Loucy (cell line): ENCODE results near the gene MRPL33.

Source experiments
- H2AFZ ChIP-seq: fragments of 200-600 bp; sonication (generic); 2 replicates; pipeline ENCODE4 v1.6.0; 2016; ENCODE audit warnings: antibody characterized with exemption, mild to moderate bottlenecking, low read length, moderate library complexity
- H3F3A ChIP-seq: fragments of 200-600 bp; 2 replicates; pipeline ENCODE4 v1.6.0; 2016; ENCODE audit warnings: antibody characterized with exemption, low read depth, mild to moderate bottlenecking
- H3K27me3 ChIP-seq: fragments of 200-600 bp; sonication (generic); 2 replicates; pipeline ENCODE4 v1.6.1; 2014; ENCODE audit warnings: low read length, mild to moderate bottlenecking; ENCODE audit not compliant: insufficient read depth, poor library complexity, severe bottlenecking
- H3K36me3 ChIP-seq: fragments of 200-600 bp; sonication (generic); 2 replicates; pipeline ENCODE4 v1.6.1; 2016; ENCODE audit warnings: low read length; ENCODE audit not compliant: insufficient read depth
- H3K4me1 ChIP-seq: fragments of 200-600 bp; sonication (generic); 2 replicates; pipeline ENCODE4 v1.5.1; 2014; ENCODE audit warnings: low read length, mild to moderate bottlenecking; ENCODE audit not compliant: insufficient read depth, poor library complexity, severe bottlenecking
- H3K4me2 ChIP-seq: fragments of 200-600 bp; sonication (generic); 2 replicates; pipeline ENCODE4 v1.6.0; 2014; ENCODE audit warnings: antibody characterized with exemption, low read length, low read depth, mild to moderate bottlenecking; ENCODE audit not compliant: poor library complexity, severe bottlenecking
- H3K4me3 ChIP-seq: fragments of 200-600 bp; sonication (generic); 2 replicates; pipeline ENCODE4 v1.5.1; 2014; ENCODE audit warnings: low read length, mild to moderate bottlenecking, mixed read lengths; ENCODE audit not compliant: poor library complexity, severe bottlenecking
- H3K79me2 ChIP-seq: fragments of 200-600 bp; sonication (generic); 2 replicates; pipeline ENCODE4 v1.6.1; 2014; ENCODE audit warnings: low read length; ENCODE audit not compliant: insufficient read depth
- H3K9ac ChIP-seq: fragments of 200-600 bp; sonication (generic); 2 replicates; pipeline ENCODE4 v1.6.0; 2014; ENCODE audit warnings: mild to moderate bottlenecking, low read depth, low read length, moderate library complexity; ENCODE audit not compliant: poor library complexity, severe bottlenecking
- H3K9me2 ChIP-seq: fragments of 200-600 bp; sonication (generic); replicated peaks from 2 replicates; pipeline ENCODE4 v1.6.1; 2016; ENCODE audit warnings: low read depth, low read length, mixed read lengths
- H3K9me3 ChIP-seq: fragments of 200-600 bp; sonication (generic); 2 replicates; pipeline ENCODE4 v1.6.1; 2014; ENCODE audit warnings: mild to moderate bottlenecking, antibody characterized with exemption, low read length, low read depth; ENCODE audit not compliant: insufficient read depth
- H4K20me1 ChIP-seq: fragments of 200-600 bp; sonication (generic); 2 replicates; pipeline ENCODE4 v1.6.0; 2014; ENCODE audit warnings: antibody characterized with exemption, low read length, mild to moderate bottlenecking; ENCODE audit not compliant: insufficient read depth, poor library complexity, severe bottlenecking
- CTCF ChIP-seq: fragments of 200-600 bp; sonication (generic); conservative IDR thresholded peaks from 2 replicates; pipeline ENCODE4 v1.5.1; 2014; ENCODE audit warnings: mild to moderate bottlenecking, antibody characterized with exemption, low read length
- EZH2phosphoT487 ChIP-seq: fragments of 200-600 bp; IDR thresholded peaks from 2 replicates; pipeline ENCODE4 v1.6.1; 2018; ENCODE audit warnings: antibody characterized with exemption, mild to moderate bottlenecking, moderate library complexity, borderline replicate concordance

Gene MRPL33

GRCh38 chr2:27815860-27816438 lies 44.4 kb downstream of the MRPL33 start:
- TF ChIP-seq EZH2phosphoT487 (no peak), CTCF (no peak)
- no peaks in the 10 kb centered on the region for H3K4me1 ChIP-seq
- no peak overlapping the region for H3K4me3 ChIP-seq
- H3K27me3 ChIP-seq = no peaks in the 10 kb centered on the region
- no peak overlapping the region for H3K9ac ChIP-seq
- H3K36me3 ChIP-seq = no peaks in the 10 kb centered on the region
- no peaks in the 10 kb centered on the region for H3K9me2 ChIP-seq
- H3K9me3 ChIP-seq = no peaks in the 10 kb centered on the region
- no peaks in the 10 kb centered on the region for H4K20me1 ChIP-seq
- no peak overlapping the region for H3K4me2 ChIP-seq
- no peaks in the 10 kb centered on the region for H3F3A ChIP-seq
- no peaks in the 10 kb centered on the region for H3K79me2 ChIP-seq
- H2AFZ ChIP-seq = no peak overlapping the region

GRCh38 chr2:27822049-27822448 lies 50.5 kb downstream of the MRPL33 start:
- Histone ChIP-seq H3K27me3 (no peaks in the 10 kb centered on the region), H4K20me1 (no peaks in the 10 kb centered on the region), H3K4me3 (no peak overlapping the region), H3F3A (no peaks in the 10 kb centered on the region), H3K9me3 (peaks cover 5% of the 10 kb centered on the region; the same call in 1 of the 2 replicates), H3K79me2 (no peaks in the 10 kb centered on the region), H3K4me1 (no peaks in the 10 kb centered on the region), H2AFZ (no peak overlapping the region), H3K4me2 (no peak overlapping the region), H3K9me2 (no peaks in the 10 kb centered on the region), H3K9ac (no peak overlapping the region), H3K36me3 (no peaks in the 10 kb centered on the region)
- no peak for TF ChIP-seq EZH2phosphoT487
- TF ChIP-seq CTCF = no peak

GRCh38 chr2:27823135-27823534 lies 51.6 kb downstream of the MRPL33 start:
- TF ChIP-seq CTCF (no peak), EZH2phosphoT487 (no peak)
- H3K79me2 ChIP-seq = no peaks in the 10 kb centered on the region
- H3K9ac ChIP-seq = no peak overlapping the region
- H3F3A ChIP-seq = no peaks in the 10 kb centered on the region
- no peaks in the 10 kb centered on the region for H3K9me2 ChIP-seq
- H4K20me1 ChIP-seq = no peaks in the 10 kb centered on the region
- peaks cover 5% of the 10 kb centered on the region; the same call in 1 of the 2 replicates for H3K9me3 ChIP-seq
- no peak overlapping the region for H2AFZ ChIP-seq
- H3K4me2 ChIP-seq = no peak overlapping the region
- no peaks in the 10 kb centered on the region for H3K36me3 ChIP-seq
- no peak overlapping the region for H3K4me3 ChIP-seq
- H3K4me1 ChIP-seq = no peaks in the 10 kb centered on the region
- no peaks in the 10 kb centered on the region for H3K27me3 ChIP-seq
